H9 (cell line): ENCODE data around the gene ZNF747. TPM values are rescaled to one million over a fixed set of nuclear protein-coding genes. Genes with fewer than 3 reads are reported as not detected.

Experiments
- DNase-seq: peaks from one replicate; pipeline ENCODE4 v3.0.0-alpha.2; 2017
- H2AFZ ChIP-seq: one replicate; pipeline ENCODE4 v1.6.1; 2013; ENCODE audit warnings: mild to moderate bottlenecking, low read length, control low read depth, moderate library complexity
- H2AK5ac ChIP-seq: 2 replicates; pipeline ENCODE4 v1.6.1; 2013; ENCODE audit warnings: low read length, control low read depth, mixed read lengths; ENCODE audit not compliant: insufficient read length
- H2BK120ac ChIP-seq: one replicate; pipeline ENCODE4 v1.6.1; 2013; ENCODE audit warnings: low read depth, mild to moderate bottlenecking, low read length, control low read depth, inconsistent platforms; ENCODE audit not compliant: poor library complexity, severe bottlenecking
- H2BK12ac ChIP-seq: 2 replicates; pipeline ENCODE4 v1.6.1; 2013; ENCODE audit warnings: low read length, control low read depth, mixed read lengths, low read depth; ENCODE audit not compliant: insufficient read length
- H2BK15ac ChIP-seq: 2 replicates; pipeline ENCODE4 v1.6.1; 2013; ENCODE audit warnings: low read depth, low read length, control low read depth
- H2BK20ac ChIP-seq: one replicate; pipeline ENCODE4 v1.6.1; 2013; ENCODE audit warnings: low read depth, mild to moderate bottlenecking, low read length, control low read depth, inconsistent platforms; ENCODE audit not compliant: poor library complexity, severe bottlenecking
- H2BK5ac ChIP-seq: 2 replicates; pipeline ENCODE4 v1.6.1; 2013; ENCODE audit warnings: low read length, control low read depth, mixed read lengths; ENCODE audit not compliant: insufficient read length
- H3K14ac ChIP-seq: 2 replicates; pipeline ENCODE4 v1.6.1; 2013; ENCODE audit warnings: low read length, control low read depth; ENCODE audit not compliant: insufficient read depth
- H3K18ac ChIP-seq: 2 replicates; pipeline ENCODE4 v1.6.1; 2013; ENCODE audit warnings: low read depth, mild to moderate bottlenecking, mixed read lengths, low read length, control low read depth; ENCODE audit not compliant: insufficient read length
- H3K23ac ChIP-seq: 2 replicates; pipeline ENCODE4 v1.6.1; 2013; ENCODE audit warnings: low read length, control low read depth, mixed read lengths, low read depth; ENCODE audit not compliant: insufficient read length
- H3K23me2 ChIP-seq: 2 replicates; pipeline ENCODE4 v1.6.1; 2013; ENCODE audit warnings: low read depth, mild to moderate bottlenecking, mixed read lengths, low read length, control low read depth; ENCODE audit not compliant: insufficient read length, poor library complexity, severe bottlenecking
- H3K27ac ChIP-seq: 2 replicates; pipeline ENCODE4 v1.5.1; 2013; ENCODE audit warnings: low read length, control low read depth, mixed read lengths, low read depth; ENCODE audit not compliant: insufficient read length
- H3K27me3 ChIP-seq: 2 replicates; pipeline ENCODE4 v1.6.1; 2013; ENCODE audit warnings: low read length, control low read depth, inconsistent platforms; ENCODE audit not compliant: insufficient read depth
- H3K4ac ChIP-seq: 2 replicates; pipeline ENCODE4 v1.6.1; 2013; ENCODE audit warnings: low read depth, mild to moderate bottlenecking, control low read depth, inconsistent platforms, low read length, moderate library complexity
- H3K4me1 ChIP-seq: 2 replicates; pipeline ENCODE4 v1.6.1; 2013; ENCODE audit warnings: low read length, control low read depth, inconsistent platforms; ENCODE audit not compliant: insufficient read depth
- H3K4me2 ChIP-seq: 2 replicates; pipeline ENCODE4 v1.6.1; 2013; ENCODE audit warnings: low read length, control low read depth, mixed read lengths; ENCODE audit not compliant: insufficient read length, insufficient read depth
- H3K56ac ChIP-seq: 2 replicates; pipeline ENCODE4 v1.6.1; 2013; ENCODE audit warnings: low read depth, mild to moderate bottlenecking, mixed read lengths, low read length, control low read depth; ENCODE audit not compliant: insufficient read length
- H3K79me1 ChIP-seq: 2 replicates; pipeline ENCODE4 v1.6.1; 2013; ENCODE audit warnings: low read depth, mild to moderate bottlenecking, moderate library complexity, low read length, control low read depth, inconsistent platforms; ENCODE audit not compliant: insufficient read depth, poor library complexity, severe bottlenecking
- H3K79me2 ChIP-seq: 2 replicates; pipeline ENCODE4 v1.6.1; 2013; ENCODE audit warnings: low read length, control low read depth, inconsistent platforms; ENCODE audit not compliant: insufficient read depth
- H3K9ac ChIP-seq: 2 replicates; pipeline ENCODE4 v1.6.1; 2013; ENCODE audit warnings: low read length, control low read depth, mixed read lengths; ENCODE audit not compliant: insufficient read length; ENCODE audit errors: extremely low read depth
- H3K9me3 ChIP-seq: one replicate; pipeline ENCODE4 v1.6.1; 2013; ENCODE audit warnings: low read depth, low read length, inconsistent platforms; ENCODE audit not compliant: control insufficient read depth
- H3T11ph ChIP-seq: one replicate; pipeline ENCODE4 v1.6.1; 2013; ENCODE audit warnings: mild to moderate bottlenecking, low read length, control low read depth, inconsistent platforms
- H4K20me1 ChIP-seq: one replicate; pipeline ENCODE4 v1.6.1; 2013; ENCODE audit not compliant: control insufficient read depth, insufficient read length, insufficient read depth
- H4K5ac ChIP-seq: 2 replicates; pipeline ENCODE4 v1.6.1; 2013; ENCODE audit warnings: low read depth, mild to moderate bottlenecking, mixed read lengths, low read length, control low read depth; ENCODE audit not compliant: insufficient read length
- H4K8ac ChIP-seq: replicated peaks from 2 replicates; pipeline ENCODE4 v1.6.1; 2013; ENCODE audit warnings: low read length, control low read depth, mixed read lengths, low read depth; ENCODE audit not compliant: insufficient read length
- H4K91ac ChIP-seq: 2 replicates; pipeline ENCODE4 v1.6.1; 2013; ENCODE audit warnings: low read depth, mild to moderate bottlenecking, moderate library complexity, mixed read lengths, low read length, control low read depth; ENCODE audit not compliant: insufficient read length
- H3K27ac Mint-ChIP-seq, 3 experiments: 2 replicates in 2 of 3; 3 replicates in 1 of 3; pipeline ENCODE4 v1.8.0; 2020 to 2021; ENCODE audit warnings: mixed read lengths in 3 of 3, mild to moderate bottlenecking in 1 of 3, moderate library complexity in 1 of 3
- H3K27me3 Mint-ChIP-seq: 2 replicates; pipeline ENCODE4 v1.8.0; 2021; ENCODE audit warnings: low read depth, mild to moderate bottlenecking, moderate library complexity, mixed read lengths
- H3K36me3 Mint-ChIP-seq, 3 experiments: 2 replicates in 2 of 3; 3 replicates in 1 of 3; pipeline ENCODE4 v1.8.0; 2020 to 2021; ENCODE audit warnings: low read depth in 3 of 3, mixed read lengths in 3 of 3; ENCODE audit not compliant: insufficient read depth in 1 of 3
- H3K4me1 Mint-ChIP-seq, 2 experiments: 2 replicates each; pipeline ENCODE4 v1.8.0; 2020; ENCODE audit warnings: mixed read lengths in 2 of 2
- H3K4me3 Mint-ChIP-seq, 2 experiments: 2 replicates in 1 of 2; 3 replicates in 1 of 2; pipeline ENCODE4 v1.8.0; 2020 to 2021; ENCODE audit warnings: mild to moderate bottlenecking in 2 of 2, mixed read lengths in 2 of 2, moderate library complexity in 1 of 2
- H3K9me3 Mint-ChIP-seq, 2 experiments: 2 replicates in 1 of 2; 3 replicates in 1 of 2; pipeline ENCODE4 v1.8.0; 2020; ENCODE audit warnings: mild to moderate bottlenecking in 2 of 2, mixed read lengths in 2 of 2, moderate library complexity in 1 of 2
- CTCF ChIP-seq: fragments of 200-600 bp; sonication (generic); conservative IDR thresholded peaks from 3 replicates; pipeline ENCODE4 v1.8.0; 2021; ENCODE audit warnings: antibody characterized with exemption, mild to moderate bottlenecking
- WGBS: extraction: QIAGEN DNeasy Blood & Tissue Kit; methylation state at CpG from one replicate; pipeline ENCODE4 v1.1.7; 2013; ENCODE audit warnings: missing lambda C conversion rate, low lambda C conversion rate, mixed read lengths; ENCODE audit not compliant: insufficient read length; ENCODE audit errors: extremely low coverage; 5-methylcytosine and 5-hydroxymethylcytosine counted together
- total RNA-seq: library from RNA; stranded (reverse); gene quantifications from 2 replicates; pipeline ENCODE4 v1.2.1, GENCODE V29; 2021

The ZNF747 gene
- total RNA-seq, 1 experiment from 2014 or later, result 18.4 TPM

- Mint-ChIP-seq H3K27me3 (peaks cover 16% of the 10 kb centered on the region), H3K4me3 (no peak overlapping the region), H3K9me3 (no peaks in the 10 kb centered on the region; a peak in 3 of 5 replicates), H3K36me3 (no peaks in the 10 kb centered on the region), H3K27ac (no peak overlapping the region), H3K4me1 (peaks cover 14 to 24% of the 10 kb centered on the region in 2 experiments)
- Histone ChIP-seq H3K23me2 (no peaks in the 10 kb centered on the region), H3K56ac (no peak overlapping the region), H3K79me2 (no peaks in the 10 kb centered on the region), H3K9me3 (no peaks in the 10 kb centered on the region), H3K14ac (peak overlapping the region; percentile 73; the same call in 1 of the 2 replicates), H2BK15ac (no peak overlapping the region), H2BK120ac (no peak overlapping the region), H3K23ac (no peak overlapping the region), H3K4me2 (no peak overlapping the region), H3K9ac (no peak overlapping the region), H3T11ph (no peak overlapping the region), H4K5ac (no peak overlapping the region), H3K4me1 (no peaks in the 10 kb centered on the region; the same call in 1 of the 2 replicates), H2BK5ac (no peak overlapping the region), H2AK5ac (no peak overlapping the region), H2BK12ac (no peak overlapping the region), H4K8ac (no peak overlapping the region), H2AFZ (no peak overlapping the region), H3K18ac (no peak overlapping the region), H2BK20ac (no peak overlapping the region), H3K27ac (no peak overlapping the region), H4K20me1 (no peaks in the 10 kb centered on the region), H3K79me1 (no peaks in the 10 kb centered on the region), H3K4ac (no peak overlapping the region), H4K91ac (no peak overlapping the region), H3K27me3 (no peaks in the 10 kb centered on the region)
- no peak for TF ChIP-seq CTCF
- no peak for DNase-seq
- WGBS, result no CpG with 5 or more reads among the region's 6 CpGs
Observed at GRCh38 chr16:30490210-30490609, 44.4 kb downstream of the ZNF747 start.
